ENCODE measurements around the gene MAMDC2. TPM values are rescaled to one million over a fixed set of nuclear protein-coding genes. Genes with fewer than 3 reads are reported as not detected.

Gene MAMDC2
- total and polyA plus RNA-seq, 2 donors: 0.47 to 1.2 TPM

GRCh38 chr9:70117835-70118319 lies 74.2 kb downstream of the MAMDC2 start:
- no peaks in the 10 kb centered on the region for H3K4me1 ChIP-seq (ENCODE audit: control insufficient read depth in 2 of 2, insufficient read depth in 2 of 2, low read length in 2 of 2)
- H3K36me3 ChIP-seq (ENCODE audit: control insufficient read depth in 2 of 2, insufficient read depth in 2 of 2, low read length in 1 of 2): no peaks in the 10 kb centered on the region
- H3K27me3 ChIP-seq (ENCODE audit: control insufficient read depth in 2 of 2, insufficient read depth in 1 of 2, low read length in 1 of 2): no peaks in the 10 kb centered on the region
- no peaks in the 10 kb centered on the region for H3K9me3 ChIP-seq (ENCODE audit: control insufficient read depth in 2 of 2, insufficient read depth in 1 of 2, low read length in 1 of 2)
- no peak overlapping the region for H3K4me3 ChIP-seq (ENCODE audit: low read length in 2 of 2)
- no peak overlapping the region for H3K27ac ChIP-seq (ENCODE audit: low read depth in 1 of 2, low read length in 1 of 2)
- no peak for DNase-seq (ENCODE audit: low read depth in 6 of 9, low spot score in 9 of 9)

- no peak for DNase-seq (ENCODE audit: low read depth in 6 of 9, low spot score in 9 of 9)
- H3K27ac ChIP-seq (ENCODE audit: low read depth in 1 of 2, low read length in 1 of 2): no peak overlapping the region
- no peaks in the 10 kb centered on the region for H3K27me3 ChIP-seq (ENCODE audit: control insufficient read depth in 2 of 2, insufficient read depth in 1 of 2, low read length in 1 of 2)
- no peak overlapping the region for H3K4me3 ChIP-seq (ENCODE audit: low read length in 2 of 2)
- no peaks in the 10 kb centered on the region for H3K4me1 ChIP-seq (ENCODE audit: control insufficient read depth in 2 of 2, insufficient read depth in 2 of 2, low read length in 2 of 2)
- no peaks in the 10 kb centered on the region for H3K9me3 ChIP-seq (ENCODE audit: control insufficient read depth in 2 of 2, insufficient read depth in 1 of 2, low read length in 1 of 2)
- no peaks in the 10 kb centered on the region for H3K36me3 ChIP-seq (ENCODE audit: control insufficient read depth in 2 of 2, insufficient read depth in 2 of 2, low read length in 1 of 2)
- 93% methylated on average over 2 of the region's 2 CpGs for WGBS
Observed at GRCh38 chr9:70119786-70120185, 76.1 kb downstream of the MAMDC2 start.

- 91% methylated on average over 5 of the region's 5 CpGs for WGBS
- no peaks in the 10 kb centered on the region for H3K4me1 ChIP-seq (ENCODE audit: control insufficient read depth in 2 of 2, insufficient read depth in 2 of 2, low read length in 2 of 2)
- H3K4me3 ChIP-seq (ENCODE audit: low read length in 2 of 2): no peak overlapping the region
- H3K36me3 ChIP-seq (ENCODE audit: control insufficient read depth in 2 of 2, insufficient read depth in 2 of 2, low read length in 1 of 2): no peaks in the 10 kb centered on the region
- H3K9me3 ChIP-seq (ENCODE audit: control insufficient read depth in 2 of 2, insufficient read depth in 1 of 2, low read length in 1 of 2): no peaks in the 10 kb centered on the region
- no peaks in the 10 kb centered on the region for H3K27me3 ChIP-seq (ENCODE audit: control insufficient read depth in 2 of 2, insufficient read depth in 1 of 2, low read length in 1 of 2)
- H3K27ac ChIP-seq (ENCODE audit: low read depth in 1 of 2, low read length in 1 of 2): no peak overlapping the region
- DNase-seq (ENCODE audit: low read depth in 6 of 9, low spot score in 9 of 9): no peak
Observed at GRCh38 chr9:70120834-70121510, 77.3 kb downstream of the MAMDC2 start.

GRCh38 chr9:70121818-70122436 lies 78.3 kb downstream of the MAMDC2 start:
- 48% methylated on average over 2 of the region's 2 CpGs for WGBS
- H3K27me3 ChIP-seq (ENCODE audit: control insufficient read depth in 2 of 2, insufficient read depth in 1 of 2, low read length in 1 of 2): no peaks in the 10 kb centered on the region
- H3K36me3 ChIP-seq (ENCODE audit: control insufficient read depth in 2 of 2, insufficient read depth in 2 of 2, low read length in 1 of 2): no peaks in the 10 kb centered on the region
- DNase-seq (ENCODE audit: low read depth in 6 of 9, low spot score in 9 of 9): no peak
- H3K4me1 ChIP-seq (ENCODE audit: control insufficient read depth in 2 of 2, insufficient read depth in 2 of 2, low read length in 2 of 2): no peaks in the 10 kb centered on the region
- no peak overlapping the region for H3K4me3 ChIP-seq (ENCODE audit: low read length in 2 of 2)
- H3K9me3 ChIP-seq (ENCODE audit: control insufficient read depth in 2 of 2, insufficient read depth in 1 of 2, low read length in 1 of 2): no peaks in the 10 kb centered on the region
- no peak overlapping the region for H3K27ac ChIP-seq (ENCODE audit: low read depth in 1 of 2, low read length in 1 of 2)

- Histone ChIP-seq H3K27me3 (ENCODE audit: control insufficient read depth in 2 of 2, insufficient read depth in 1 of 2, low read length in 1 of 2) (no peaks in the 10 kb centered on the region), H3K9me3 (ENCODE audit: control insufficient read depth in 2 of 2, insufficient read depth in 1 of 2, low read length in 1 of 2) (no peaks in the 10 kb centered on the region), H3K27ac (ENCODE audit: low read depth in 1 of 2, low read length in 1 of 2) (no peak overlapping the region), H3K4me1 (ENCODE audit: control insufficient read depth in 2 of 2, insufficient read depth in 2 of 2, low read length in 2 of 2) (no peaks in the 10 kb centered on the region), H3K4me3 (ENCODE audit: low read length in 2 of 2) (no peak overlapping the region), H3K36me3 (ENCODE audit: control insufficient read depth in 2 of 2, insufficient read depth in 2 of 2, low read length in 1 of 2) (no peaks in the 10 kb centered on the region)
- no peak for DNase-seq (ENCODE audit: low read depth in 6 of 9, low spot score in 9 of 9)
- whole genome bisulfite sequencing: 95% methylated on average over 4 of the region's 4 CpGs
Observed at GRCh38 chr9:70123695-70124094, 80.0 kb downstream of the MAMDC2 start.

- Histone ChIP-seq H3K27ac (ENCODE audit: low read depth in 1 of 2, low read length in 1 of 2) (no peak overlapping the region), H3K9me3 (ENCODE audit: control insufficient read depth in 2 of 2, insufficient read depth in 1 of 2, low read length in 1 of 2) (no peaks in the 10 kb centered on the region), H3K4me1 (ENCODE audit: control insufficient read depth in 2 of 2, insufficient read depth in 2 of 2, low read length in 2 of 2) (no peaks in the 10 kb centered on the region), H3K4me3 (ENCODE audit: low read length in 2 of 2) (no peak overlapping the region), H3K27me3 (ENCODE audit: control insufficient read depth in 2 of 2, insufficient read depth in 1 of 2, low read length in 1 of 2) (no peaks in the 10 kb centered on the region), H3K36me3 (ENCODE audit: control insufficient read depth in 2 of 2, insufficient read depth in 2 of 2, low read length in 1 of 2) (no peaks in the 10 kb centered on the region)
- 94% methylated on average over 4 of the region's 4 CpGs for WGBS
- DNase-seq (ENCODE audit: low read depth in 6 of 9, low spot score in 9 of 9): no peak
Observed at GRCh38 chr9:70125621-70126263, 82.1 kb downstream of the MAMDC2 start.

GRCh38 chr9:70127036-70127435 lies 83.4 kb downstream of the MAMDC2 start:
- Histone ChIP-seq H3K36me3 (ENCODE audit: control insufficient read depth in 2 of 2, insufficient read depth in 2 of 2, low read length in 1 of 2) (no peaks in the 10 kb centered on the region), H3K9me3 (ENCODE audit: control insufficient read depth in 2 of 2, insufficient read depth in 1 of 2, low read length in 1 of 2) (no peaks in the 10 kb centered on the region), H3K27me3 (ENCODE audit: control insufficient read depth in 2 of 2, insufficient read depth in 1 of 2, low read length in 1 of 2) (no peaks in the 10 kb centered on the region), H3K27ac (ENCODE audit: low read depth in 1 of 2, low read length in 1 of 2) (no peak overlapping the region), H3K4me1 (ENCODE audit: control insufficient read depth in 2 of 2, insufficient read depth in 2 of 2, low read length in 2 of 2) (no peaks in the 10 kb centered on the region), H3K4me3 (ENCODE audit: low read length in 2 of 2) (no peak overlapping the region)
- no peak for DNase-seq (ENCODE audit: low read depth in 6 of 9, low spot score in 9 of 9)
- WGBS: 95% methylated on average over 6 of the region's 6 CpGs

GRCh38 chr9:70127540-70128416 lies 84.1 kb downstream of the MAMDC2 start:
- no peaks in the 10 kb centered on the region for H3K4me1 ChIP-seq (ENCODE audit: control insufficient read depth in 2 of 2, insufficient read depth in 2 of 2, low read length in 2 of 2)
- no peak overlapping the region for H3K27ac ChIP-seq (ENCODE audit: low read depth in 1 of 2, low read length in 1 of 2)
- 88% methylated on average over 7 of the region's 7 CpGs for WGBS
- H3K27me3 ChIP-seq (ENCODE audit: control insufficient read depth in 2 of 2, insufficient read depth in 1 of 2, low read length in 1 of 2): no peaks in the 10 kb centered on the region
- no peaks in the 10 kb centered on the region for H3K9me3 ChIP-seq (ENCODE audit: control insufficient read depth in 2 of 2, insufficient read depth in 1 of 2, low read length in 1 of 2)
- H3K36me3 ChIP-seq (ENCODE audit: control insufficient read depth in 2 of 2, insufficient read depth in 2 of 2, low read length in 1 of 2): no peaks in the 10 kb centered on the region
- DNase-seq (ENCODE audit: low read depth in 6 of 9, low spot score in 9 of 9): no peak
- no peak overlapping the region for H3K4me3 ChIP-seq (ENCODE audit: low read length in 2 of 2)
